ENCODE measurements around the gene RASSF10. TPM values are rescaled to one million over a fixed set of nuclear protein-coding genes. Genes with fewer than 3 reads are reported as not detected.

RASSF10 gene
- under 0.01 TPM for total RNA-seq

DNA sequence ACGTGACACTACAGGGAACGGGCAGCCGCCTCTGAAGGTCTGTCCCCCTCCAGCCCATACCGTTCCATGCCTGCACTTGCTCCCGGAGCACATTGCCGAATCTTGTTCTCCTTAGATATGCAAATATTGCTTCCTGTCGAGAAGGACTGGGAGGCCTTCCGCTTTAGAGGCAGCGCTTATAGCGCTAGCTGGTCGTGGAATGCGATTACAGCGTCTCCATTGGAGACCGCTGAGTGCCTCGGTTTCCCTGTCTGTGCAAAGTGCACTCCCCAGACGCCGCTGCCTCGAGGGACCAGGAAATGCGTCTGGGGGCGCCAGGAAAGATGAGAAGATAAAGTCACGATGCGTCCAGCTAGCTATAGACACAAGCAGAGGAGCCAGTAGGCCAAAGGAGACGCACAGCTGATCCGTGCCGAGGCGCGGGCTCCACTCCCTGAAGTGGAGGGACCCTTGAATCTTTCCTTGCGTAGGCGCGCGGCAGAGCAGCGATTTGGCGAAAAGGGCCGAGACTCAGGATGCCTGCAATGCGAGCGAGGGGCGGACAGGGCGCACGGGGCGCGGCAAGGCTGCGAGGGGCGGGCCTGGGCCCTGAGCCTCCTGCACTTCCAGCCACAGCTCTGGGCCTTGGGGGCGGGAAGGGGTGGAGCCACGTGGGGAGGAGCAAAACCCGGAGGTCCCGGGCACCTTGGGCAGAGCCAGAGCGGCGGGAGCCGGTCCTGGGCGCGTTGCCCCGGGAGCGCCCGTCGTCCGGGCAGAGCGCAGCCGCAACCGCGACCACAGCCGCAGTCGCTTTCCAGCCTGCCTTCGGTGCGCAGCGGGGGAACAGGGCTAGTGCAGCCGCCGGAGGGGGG is at the start of gene RASSF10:
RASSF10 (plus strand) TSS at position 692 of the 851 bp plus-strand sequence. CDS start 261 bp downstream, outside the sequence.
- peak in 2 of 3 donors; percentile 43 to 54 for DNase-seq (ENCODE audit: low read depth in 2 of 3, low spot score in 2 of 3)

- no peak for DNase-seq (ENCODE audit: low read depth in 2 of 3, low spot score in 2 of 3)
These were observed 47.5 kb upstream of the RASSF10 start for GRCh38 chr11:12961615-12962014.

DNA sequence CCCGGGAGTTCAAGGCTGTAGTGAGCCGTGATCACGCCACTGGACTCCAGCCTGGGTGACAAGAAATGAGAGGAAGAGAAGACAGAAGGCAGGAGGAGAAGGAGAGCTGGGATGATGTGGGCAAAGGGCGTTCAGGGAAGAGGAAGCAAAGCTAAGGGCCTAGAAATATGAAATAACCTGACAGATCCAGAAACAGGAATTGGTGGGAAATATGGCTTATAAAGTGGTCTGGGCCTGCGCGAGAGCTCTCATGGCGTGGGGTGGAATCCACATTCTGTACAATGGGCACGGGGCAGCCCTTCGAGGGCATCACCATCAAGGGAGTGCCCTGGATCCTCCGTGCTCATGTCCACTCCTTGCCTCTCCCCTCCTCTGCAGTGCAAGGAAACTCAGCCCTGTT is 46.8 kb upstream of the RASSF10 start:
- DNase-seq (ENCODE audit: low read depth in 2 of 3, low spot score in 2 of 3): no peak

DNA sequence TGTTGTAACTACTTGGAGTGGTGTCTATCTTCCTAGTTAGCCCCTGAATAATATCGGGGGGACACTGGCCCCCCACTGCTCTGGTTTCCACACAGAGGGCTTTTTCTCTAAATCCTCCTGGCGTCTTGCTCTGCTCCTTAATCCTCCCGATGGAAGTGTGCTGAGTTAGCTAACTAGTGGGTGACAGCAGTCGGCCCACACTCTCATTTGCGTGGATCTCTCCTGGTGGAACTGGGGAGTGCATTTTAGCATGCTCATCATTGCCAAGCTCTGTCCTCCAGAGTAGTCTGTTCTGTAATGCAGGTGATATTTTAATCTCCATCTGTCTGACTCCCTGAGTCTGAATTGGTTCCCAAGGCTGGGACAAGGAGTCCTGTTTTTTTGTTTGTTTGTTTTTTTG is 46.1 kb upstream of the RASSF10 start:
- no peak for DNase-seq (ENCODE audit: low read depth in 2 of 3, low spot score in 2 of 3)

DNA sequence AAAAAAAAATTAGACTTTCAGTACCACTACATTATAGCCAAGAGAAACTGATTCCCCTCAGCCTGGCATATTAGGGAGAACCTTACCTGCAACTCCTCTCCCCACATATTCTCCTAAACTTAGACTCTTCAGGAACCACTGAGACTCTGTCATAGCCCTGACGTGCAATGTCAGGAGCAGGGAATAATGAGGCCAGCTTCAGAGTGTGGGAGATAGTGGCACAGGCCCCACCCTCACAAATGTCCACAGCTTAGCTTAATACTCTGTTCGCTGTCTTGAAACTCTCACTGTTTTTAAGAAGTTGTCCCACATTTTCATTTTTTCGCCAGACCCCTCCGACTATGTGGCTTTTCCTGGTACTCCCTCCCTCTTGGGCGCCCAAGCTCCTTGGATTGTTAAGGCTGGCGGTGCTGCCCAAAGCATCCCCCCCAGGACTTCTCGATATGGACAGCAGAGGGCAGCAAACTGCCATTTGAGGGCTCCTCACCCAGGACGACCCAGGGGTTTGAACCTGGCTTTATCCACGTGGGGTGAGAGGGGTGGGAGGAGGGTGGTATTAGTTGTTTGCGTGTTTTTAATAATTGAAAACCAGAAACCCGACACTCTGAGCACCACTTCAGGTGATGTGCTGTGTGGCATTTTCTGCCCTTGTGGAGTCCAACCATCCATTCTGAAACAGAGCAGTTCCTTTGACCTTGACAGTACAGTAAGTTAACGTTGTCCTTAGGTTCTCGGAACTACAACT is 45.2 kb upstream of the RASSF10 start:
- DNase-seq (ENCODE audit: low read depth in 2 of 3, low spot score in 2 of 3): peak; percentile 7 to 78 (median 51)

- no peak for DNase-seq (ENCODE audit: low read depth in 2 of 3, low spot score in 2 of 3)
These were observed 44.5 kb upstream of the RASSF10 start for GRCh38 chr11:12964650-12965049.

DNA sequence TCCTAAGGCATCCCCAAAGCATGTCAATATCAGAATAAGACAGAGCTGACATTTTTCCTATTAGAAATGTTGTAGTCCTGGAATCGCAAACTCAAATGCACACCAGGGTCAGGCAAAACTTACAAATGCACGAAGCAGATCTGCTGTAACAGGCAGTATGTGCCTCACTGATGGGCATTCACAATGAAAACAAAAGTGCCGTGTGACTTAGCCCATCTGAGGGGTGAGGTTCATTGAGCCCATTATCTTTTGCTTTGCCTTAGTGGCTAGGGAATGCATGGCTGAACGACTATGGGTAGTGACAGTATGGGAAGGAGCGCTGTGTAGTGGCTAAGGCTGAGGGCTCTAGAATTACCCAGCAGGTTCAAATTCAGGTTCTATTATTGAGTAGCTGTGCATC is 43.1 kb upstream of the RASSF10 start:
- DNase-seq (ENCODE audit: low read depth in 2 of 3, low spot score in 2 of 3): no peak

- DNase-seq (ENCODE audit: low read depth in 2 of 3, low spot score in 2 of 3): no peak
These were observed 41.0 kb upstream of the RASSF10 start for GRCh38 chr11:12968101-12968500.

DNA sequence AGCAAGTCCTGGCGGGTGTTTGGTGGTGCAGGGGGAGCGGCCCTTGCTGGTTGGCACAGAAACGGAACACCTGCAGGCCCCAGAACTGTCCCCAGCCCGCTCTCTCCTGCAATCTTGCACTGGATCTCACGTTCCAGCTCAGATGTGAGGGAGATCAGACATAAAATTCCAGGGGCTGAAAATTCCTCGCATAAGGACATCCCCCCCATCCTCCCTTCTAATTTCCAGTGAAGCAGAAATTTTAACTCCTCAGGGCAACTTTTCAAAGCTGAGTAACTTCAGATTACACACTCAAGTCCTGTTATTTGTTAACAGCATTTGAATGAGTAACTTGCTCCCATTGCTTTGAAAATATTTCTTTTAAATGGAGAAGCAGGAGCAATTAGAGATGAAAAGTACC is 40.3 kb upstream of the RASSF10 start:
- DNase-seq (ENCODE audit: low read depth in 2 of 3, low spot score in 2 of 3): no peak

- no peak for DNase-seq (ENCODE audit: low read depth in 2 of 3, low spot score in 2 of 3)
These were observed 37.2 kb upstream of the RASSF10 start for GRCh38 chr11:12971955-12972354.

DNA sequence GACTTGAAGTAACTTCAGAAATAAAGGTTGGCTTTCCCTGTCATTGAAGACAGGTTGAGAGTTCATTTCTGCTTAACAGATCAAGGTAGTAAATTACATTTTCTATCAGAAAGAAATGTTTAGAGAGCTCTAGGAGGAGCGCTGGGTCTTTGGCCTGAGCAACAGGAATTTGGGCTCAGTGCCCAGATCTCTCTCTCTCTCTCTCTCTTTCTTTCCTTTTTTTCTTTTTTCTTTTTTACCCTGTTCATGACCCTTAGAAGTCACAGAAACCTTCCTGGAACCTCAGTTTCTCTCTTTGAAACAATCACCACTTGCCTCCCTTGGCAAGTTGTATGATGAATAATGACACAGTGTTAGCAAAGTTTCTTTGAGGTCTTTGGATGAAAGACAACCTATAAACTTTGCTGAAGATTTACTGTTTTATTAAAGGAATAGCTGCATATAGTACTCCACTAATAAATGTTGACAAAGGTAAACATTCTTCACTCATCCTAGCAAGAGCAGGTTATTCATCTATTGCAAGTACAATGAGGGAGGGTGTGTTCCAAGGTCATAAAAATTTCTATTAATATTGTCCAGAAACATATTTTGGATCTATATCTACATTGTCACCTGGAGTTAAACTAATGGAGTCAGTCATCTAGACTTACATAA is 35.5 kb upstream of the RASSF10 start:
- no peak for DNase-seq (ENCODE audit: low read depth in 2 of 3, low spot score in 2 of 3)

DNA sequence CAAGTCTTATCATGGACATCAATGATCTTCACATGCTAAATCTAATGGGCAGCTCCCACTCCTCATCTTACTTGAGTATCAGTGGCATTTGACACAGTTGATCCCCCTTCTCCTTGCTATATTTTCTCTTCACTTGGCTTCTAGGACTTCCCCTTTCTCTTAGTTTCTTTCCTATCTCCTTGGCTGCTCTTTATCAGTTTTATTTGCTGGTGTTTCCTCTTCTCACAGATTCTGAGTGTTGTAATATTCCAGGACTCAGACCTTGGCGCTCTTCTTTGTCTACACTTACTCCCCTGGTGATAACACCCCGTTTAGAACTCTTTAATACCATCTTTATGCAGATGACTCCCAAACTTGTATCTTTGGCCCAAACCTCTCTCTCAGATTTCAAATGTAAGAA is 33.9 kb upstream of the RASSF10 start:
- DNase-seq (ENCODE audit: low read depth in 2 of 3, low spot score in 2 of 3): peak in 1 of 3 donors; percentile 14

GRCh38 chr11:12979928-12980689 is 29.0 kb upstream of the RASSF10 start:
- peak in 1 of 3 donors; percentile 16 for DNase-seq (ENCODE audit: low read depth in 2 of 3, low spot score in 2 of 3)

DNA sequence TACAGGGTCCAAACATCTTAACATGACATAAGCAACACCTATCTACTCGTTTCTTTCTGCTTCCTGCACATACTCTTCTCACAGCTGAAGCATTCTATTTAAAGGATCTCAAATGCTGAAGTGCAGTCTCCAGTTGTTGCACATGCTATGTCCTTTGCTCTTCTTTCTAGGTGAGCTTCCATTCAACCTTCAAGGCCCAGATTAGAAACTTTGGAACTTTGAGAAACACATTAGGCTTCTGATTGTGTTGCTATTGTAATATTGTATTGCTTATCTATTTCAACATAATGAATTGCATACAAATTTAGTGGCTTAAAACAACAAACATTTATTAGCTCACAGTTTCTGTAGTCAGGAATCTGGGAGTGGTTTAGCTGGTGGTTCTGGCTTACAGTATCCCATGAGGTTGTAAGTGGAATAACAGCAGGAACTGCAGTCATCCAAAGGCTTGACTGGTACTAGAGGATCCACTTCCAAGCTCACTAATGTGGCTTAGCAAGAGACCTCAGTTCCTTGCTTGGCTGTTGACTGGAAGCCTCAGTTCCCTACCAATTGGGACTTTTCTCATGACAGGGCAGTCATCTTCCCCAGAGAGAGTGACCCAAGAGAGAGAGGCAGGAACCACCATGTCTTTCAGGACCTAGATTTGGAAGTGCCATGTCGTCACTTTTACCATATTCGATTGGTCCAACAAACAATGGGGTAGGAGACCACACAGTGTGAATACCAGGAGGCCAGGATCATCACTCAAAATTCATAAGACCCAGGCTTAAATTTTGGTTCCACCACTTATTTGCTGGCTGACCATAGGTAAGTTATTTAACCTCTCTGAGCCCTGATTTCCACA is 27.2 kb upstream of the RASSF10 start:
- DNase-seq (ENCODE audit: low read depth in 2 of 3, low spot score in 2 of 3): no peak

GRCh38 chr11:12983336-12983735 is 25.8 kb upstream of the RASSF10 start:
- DNase-seq (ENCODE audit: low read depth in 2 of 3, low spot score in 2 of 3): no peak

DNA sequence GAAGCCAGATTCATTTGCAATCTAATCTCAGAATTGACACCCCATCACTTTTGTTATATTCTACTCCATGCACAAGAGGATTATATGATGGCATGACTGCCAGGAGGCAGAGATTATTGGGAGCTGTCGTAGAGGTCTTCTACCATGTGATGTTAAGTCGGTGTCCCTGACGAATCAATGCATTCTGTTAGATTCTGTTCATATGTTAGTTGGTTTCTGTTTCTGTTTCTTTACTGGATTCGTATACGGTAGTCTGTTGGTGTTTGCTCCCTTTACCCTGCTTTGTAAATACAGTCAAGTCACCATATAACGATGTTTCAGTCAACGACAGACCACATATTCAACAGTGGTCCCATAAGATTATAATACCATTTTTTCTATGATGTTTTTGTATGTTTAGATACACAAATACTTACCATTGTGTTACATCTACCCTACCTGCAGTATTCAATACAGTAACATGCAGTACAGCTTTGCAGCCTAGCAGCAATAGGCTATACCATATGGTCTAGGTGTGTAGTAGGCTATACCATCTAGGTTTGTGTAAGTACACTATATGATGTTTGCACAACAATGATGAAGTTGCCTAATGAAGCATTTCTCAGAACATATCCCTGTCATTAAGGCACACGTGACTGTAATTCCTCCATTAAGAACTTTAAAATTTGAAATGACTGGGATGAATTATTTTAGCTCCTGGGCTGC is 22.8 kb upstream of the RASSF10 start:
- no peak for DNase-seq (ENCODE audit: low read depth in 2 of 3, low spot score in 2 of 3)

DNA sequence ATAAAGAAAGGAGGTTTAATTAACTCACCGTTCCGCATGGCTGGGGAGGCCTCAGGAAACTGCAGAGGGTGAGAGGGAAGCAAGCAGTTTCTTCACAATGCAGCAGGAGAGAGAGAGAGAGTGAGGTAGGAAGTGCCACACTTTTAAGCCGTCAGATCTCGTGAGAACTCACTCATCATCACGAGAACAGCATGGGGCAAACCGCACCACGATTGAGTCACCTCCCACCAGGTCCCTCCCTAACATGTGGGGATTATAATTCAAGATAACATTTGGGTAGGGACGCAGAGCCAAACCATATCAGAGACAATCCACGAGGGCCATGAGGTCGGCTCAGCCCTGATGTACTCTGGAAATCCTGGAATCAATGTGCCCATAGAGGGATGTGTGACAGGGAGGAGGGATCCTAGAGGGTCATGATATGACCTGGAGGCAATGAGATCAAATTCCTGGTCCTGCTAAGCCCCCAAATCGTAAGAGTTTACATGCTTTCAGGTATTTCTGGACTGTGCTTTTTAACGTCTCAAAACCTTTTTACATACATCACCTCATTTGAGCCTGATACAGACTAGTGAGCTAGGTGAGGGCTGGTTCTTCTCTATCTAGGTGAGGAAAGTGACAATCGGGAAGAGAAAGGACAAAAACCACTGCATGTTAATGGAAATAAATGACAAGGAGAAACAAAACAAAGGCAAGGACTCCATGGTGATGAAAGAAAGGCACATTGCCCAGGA is 19.5 kb upstream of the RASSF10 start:
- DNase-seq (ENCODE audit: low read depth in 2 of 3, low spot score in 2 of 3): no peak

- DNase-seq (ENCODE audit: low read depth in 2 of 3, low spot score in 2 of 3): no peak
These were observed 19.0 kb upstream of the RASSF10 start for GRCh38 chr11:12990162-12990480.

DNA sequence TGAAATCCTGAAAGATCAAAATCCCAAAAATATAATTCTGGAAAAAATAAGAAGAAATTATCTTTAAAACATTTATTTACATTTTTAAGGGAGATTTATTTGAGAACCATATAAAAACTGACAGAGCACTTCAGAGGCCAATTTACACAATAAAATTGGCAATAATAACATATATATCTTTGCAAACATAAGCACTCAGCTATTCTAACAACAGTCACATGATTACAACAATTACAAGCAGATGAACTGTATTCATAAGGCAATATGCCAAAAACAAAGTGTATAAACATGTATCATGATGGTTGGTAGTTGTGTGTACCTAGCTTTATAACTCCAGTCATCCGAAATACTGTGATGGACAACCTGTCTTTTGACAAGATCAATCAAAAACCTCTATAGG is 17.7 kb upstream of the RASSF10 start:
- DNase-seq (ENCODE audit: low read depth in 2 of 3, low spot score in 2 of 3): no peak
